Subcutaneous abdominal adipose tissue (tissue), 5 donors: ENCODE results near the gene GSTM5.
"Not testable (repeated sequence)": the region's sequence is repeated elsewhere in the genome, so short reads cannot be mapped to it uniquely, and the experiment has no call there.

Experiments
- H3K27ac ChIP-seq: one replicate; pipeline ENCODE4 v1.7.0; 2013; ENCODE audit warnings: low read depth, mild to moderate bottlenecking, inconsistent platforms, low read length, moderate library complexity
- H3K27me3 ChIP-seq, 5 donors: one replicate each; pipeline ENCODE4 v1.7.0; 2013; ENCODE audit warnings: low read length in 5 of 5, inconsistent platforms in 1 of 5; ENCODE audit not compliant: control insufficient read depth in 5 of 5, insufficient read depth in 4 of 5
- H3K36me3 ChIP-seq, 5 donors: one replicate each; pipeline ENCODE4 v1.7.0; 2013; ENCODE audit warnings: low read length in 5 of 5; ENCODE audit not compliant: control insufficient read depth in 5 of 5, insufficient read depth in 5 of 5
- H3K4me1 ChIP-seq, 5 donors: one replicate each; pipeline ENCODE4 v1.7.0; 2013; ENCODE audit warnings: low read length in 5 of 5, mild to moderate bottlenecking in 3 of 5, moderate library complexity in 1 of 5; ENCODE audit not compliant: control insufficient read depth in 5 of 5, insufficient read depth in 5 of 5
- H3K4me3 ChIP-seq, 5 donors: one replicate each; pipeline ENCODE4 v1.7.0; 2013; ENCODE audit warnings: low read length in 5 of 5, low read depth in 1 of 5
- H3K9ac ChIP-seq, 5 donors: one replicate each; pipeline ENCODE4 v1.7.0; 2013; ENCODE audit warnings: low read length in 5 of 5, mild to moderate bottlenecking in 4 of 5, moderate library complexity in 3 of 5
- H3K9me3 ChIP-seq, 5 donors: one replicate each; pipeline ENCODE4 v1.7.0; 2013; ENCODE audit warnings: low read length in 5 of 5; ENCODE audit not compliant: control insufficient read depth in 5 of 5
- donor health status: healthy.
- donor health status: healthy.
- donor health status: healthy.
- donor health status: healthy.
- donor health status: healthy.

Gene GSTM5

GRCh38 chr1:109765896-109766615, 54.0 kb downstream of the GSTM5 start:
- Histone ChIP-seq H3K9me3 (no peaks in the 10 kb centered on the region), H3K4me3 (no peak overlapping the region), H3K36me3 (no peaks in the 10 kb centered on the region), H3K27ac (no peak overlapping the region), H3K27me3 (peaks cover 0 to 2% (median 0%) of the 10 kb centered on the region in 5 donors), H3K9ac (no peak overlapping the region), H3K4me1 (peaks cover 0 to 14% (median 6%) of the 10 kb centered on the region in 5 donors)

GRCh38 chr1:109766991-109767636, 55.1 kb downstream of the GSTM5 start:
- H3K27ac ChIP-seq, H3K4me3 ChIP-seq, H3K27me3 ChIP-seq, H3K36me3 ChIP-seq, H3K9ac ChIP-seq, H3K9me3 ChIP-seq: not testable (repeated sequence)
- peaks cover 0 to 14% (median 6%) of the 10 kb centered on the region in 5 donors for H3K4me1 ChIP-seq
